Measurements from ENCODE around the gene SUSD2.
"Not testable (repeated sequence)": the region's sequence is repeated elsewhere in the genome, so short reads cannot be mapped to it uniquely, and the experiment has no call there.

The SUSD2 gene

GRCh38 chr22:24235315-24235714 lies 54.0 kb downstream of the SUSD2 start:
- CTCF ChIA-PET: interaction anchor here (1.1 to 1.9 kb wide), 4 partner anchors 9 to 45 kb away, joined by 3 to 7 read pairs (median 4); no protein-coding TSS in a partner anchor
- DNase-seq (ENCODE audit: extremely low spot score): no peak
- POLR2A ChIA-PET: no interaction called here
- no peak for TF ChIP-seq CTCF (IDR thresholded peaks at IDR 0.05; ENCODE audit: control extremely low read depth, extremely low read depth, low read depth, missing control alignments)

GRCh38 chr22:24236656-24237055 lies 55.4 kb downstream of the SUSD2 start:
- TF ChIP-seq CTCF (IDR thresholded peaks at IDR 0.05; ENCODE audit: control extremely low read depth, extremely low read depth, low read depth, missing control alignments): no peak
- ChIA-PET CTCF (interaction anchor here (1.1 to 1.9 kb wide), 2 partner anchors 10 to 47 kb away, joined by 3 to 7 read pairs; no protein-coding TSS in a partner anchor), POLR2A (no interaction called here)
- DNase-seq (ENCODE audit: extremely low spot score): no peak

- POLR2A ChIA-PET; CTCF ChIA-PET; DNase-seq (ENCODE audit: extremely low spot score): not testable (repeated sequence)
These were observed 56.9 kb downstream of the SUSD2 start for GRCh38 chr22:24238101-24238694.
